NCI-H2081 (cell line): ENCODE data around the gene ZNF280D.

Experiments used
- DNase-seq, 2 experiments: peaks; one replicate each; lab custom pipeline; 2025; lab: John Stamatoyannopoulos, UW

Gene ZNF280D

GRCh38 chr15:56744701-56745683 is 11.7 kb upstream of the ZNF280D start:
- no peak for DNase-seq

- no peak for DNase-seq
These were observed 8.2 kb upstream of the ZNF280D start for GRCh38 chr15:56741541-56741940.

GRCh38 chr15:56739964-56740640 is 6.8 kb upstream of the ZNF280D start:
- DNase-seq: no peak

- DNase-seq: no peak
These were observed 6.2 kb upstream of the ZNF280D start for GRCh38 chr15:56739474-56739873.

GRCh38 chr15:56737791-56738190 is 4.5 kb upstream of the ZNF280D start:
- DNase-seq: no peak

GRCh38 chr15:56736881-56737707 is 3.8 kb upstream of the ZNF280D start:
- DNase-seq: no peak

- peak in 1 of 2 experiments; percentile 6 for DNase-seq
These were observed 3.0 kb upstream of the ZNF280D start for GRCh38 chr15:56736308-56736707.

GRCh38 chr15:56735589-56735988 is 2.3 kb upstream of the ZNF280D start:
- DNase-seq: no peak

GRCh38 chr15:56734013-56734635 is 815 bp upstream of the ZNF280D start:
- DNase-seq: no peak

- no peak for DNase-seq
These were observed 498 bp downstream of the ZNF280D start for GRCh38 chr15:56732886-56733135.

GRCh38 chr15:56732135-56732885 is 999 bp downstream of the ZNF280D start:
- DNase-seq: peak in 1 of 2 experiments; percentile 52

GRCh38 chr15:56731548-56731947 is 1.8 kb downstream of the ZNF280D start:
- no peak for DNase-seq

- DNase-seq: no peak
These were observed 3.7 kb downstream of the ZNF280D start for GRCh38 chr15:56729561-56729960.

GRCh38 chr15:56725386-56725785 is 7.9 kb downstream of the ZNF280D start:
- no peak for DNase-seq

- DNase-seq: no peak
These were observed 9.1 kb downstream of the ZNF280D start for GRCh38 chr15:56724232-56724631.

- no peak for DNase-seq
These were observed 9.5 kb downstream of the ZNF280D start for GRCh38 chr15:56723787-56724186.

- no peak for DNase-seq
These were observed 13.3 kb downstream of the ZNF280D start for GRCh38 chr15:56719774-56720555.

- no peak for DNase-seq
These were observed 14.2 kb downstream of the ZNF280D start for GRCh38 chr15:56719021-56719612.

GRCh38 chr15:56718560-56718959 is 14.7 kb downstream of the ZNF280D start:
- DNase-seq: no peak

GRCh38 chr15:56716334-56716733 is 17.0 kb downstream of the ZNF280D start:
- no peak for DNase-seq
